ENCODE data around the gene PRKN.

- TF ChIP-seq CTCF (IDR thresholded peaks at IDR 0.05) (no peak), ZFX (IDR thresholded peaks at IDR 0.05; ENCODE audit: borderline replicate concordance) (no peak)
Measured at GRCh38 chr6:162709431-162709830, 18.1 kb downstream of the PRKN start.

Measured in 22Rv1 (cell line).